DOHH2 (cell line): ENCODE results near the gene SCAMP4.

Source experiments
- H3F3A ChIP-seq: fragments of 200-600 bp; sonication (generic), shearing (Covaris generic); 2 replicates; pipeline ENCODE4 v1.6.0; 2016; ENCODE audit warnings: antibody characterized with exemption, mild to moderate bottlenecking; ENCODE audit not compliant: control insufficient read depth, insufficient read depth
- H3K27ac ChIP-seq: fragments of 200-600 bp; sonication (generic); 2 replicates; pipeline ENCODE4 v1.5.1; 2014; ENCODE audit warnings: low read depth, mild to moderate bottlenecking, low read length, moderate library complexity
- H3K27me3 ChIP-seq: fragments of 200-600 bp; sonication (generic); 2 replicates; pipeline ENCODE4 v1.6.1; 2014; ENCODE audit warnings: mild to moderate bottlenecking, low read length, mixed read lengths; ENCODE audit not compliant: control insufficient read depth
- H3K36me3 ChIP-seq: fragments of 200-600 bp; sonication (generic); 2 replicates; pipeline ENCODE4 v1.6.1; 2014; ENCODE audit warnings: mild to moderate bottlenecking, low read length, moderate library complexity, mixed read lengths; ENCODE audit not compliant: control insufficient read depth
- H3K4me1 ChIP-seq: fragments of 200-600 bp; sonication (generic); 2 replicates; pipeline ENCODE4 v1.6.1; 2014; ENCODE audit warnings: mild to moderate bottlenecking, low read length, mixed read lengths; ENCODE audit not compliant: control insufficient read depth
- H3K4me2 ChIP-seq: fragments of 200-600 bp; sonication (generic); 2 replicates; pipeline ENCODE4 v1.6.0; 2014; ENCODE audit warnings: mild to moderate bottlenecking, low read length, moderate library complexity
- H3K4me3 ChIP-seq: fragments of 200-600 bp; sonication (generic); 2 replicates; pipeline ENCODE4 v1.5.1; 2014; ENCODE audit warnings: mild to moderate bottlenecking, low read length, mixed read lengths
- H3K79me2 ChIP-seq: fragments of 200-600 bp; sonication (generic); 2 replicates; pipeline ENCODE4 v1.6.1; 2014; ENCODE audit warnings: mild to moderate bottlenecking, low read length, mixed read lengths; ENCODE audit not compliant: control insufficient read depth
- H3K9me2 ChIP-seq: fragments of 200-600 bp; sonication (generic); replicated peaks from 2 replicates; pipeline ENCODE4 v1.6.1; 2014; ENCODE audit warnings: mild to moderate bottlenecking, low read length, mixed read lengths; ENCODE audit not compliant: control insufficient read depth
- H3K9me3 ChIP-seq: fragments of 200-600 bp; sonication (generic); 2 replicates; pipeline ENCODE4 v1.6.1; 2014; ENCODE audit warnings: antibody characterized with exemption, low read length, mixed read lengths; ENCODE audit not compliant: control insufficient read depth, insufficient read depth
- H4K20me1 ChIP-seq: fragments of 200-600 bp; sonication (generic); 2 replicates; pipeline ENCODE4 v1.6.0; 2014; ENCODE audit warnings: low read depth, mild to moderate bottlenecking, antibody characterized with exemption, low read length, moderate library complexity; ENCODE audit not compliant: control insufficient read depth, insufficient read depth
- EZH2phosphoT487 ChIP-seq: fragments of 200-600 bp; sonication (generic); IDR thresholded peaks from 2 replicates; pipeline ENCODE4 v1.6.1; 2017; ENCODE audit warnings: borderline replicate concordance, mild to moderate bottlenecking, antibody characterized with exemption, low read length, moderate library complexity, mixed read lengths
- TF ChIP-seq, protein P1 (sequence below): fragments of 200-600 bp; sonication (generic); IDR thresholded peaks from one replicate; pipeline ENCODE4 v1.5.1; 2014; ENCODE audit warnings: antibody characterized with exemption, mild to moderate bottlenecking, low read depth, low read length; ENCODE audit not compliant: poor library complexity, severe bottlenecking

The SCAMP4 gene

DNA sequence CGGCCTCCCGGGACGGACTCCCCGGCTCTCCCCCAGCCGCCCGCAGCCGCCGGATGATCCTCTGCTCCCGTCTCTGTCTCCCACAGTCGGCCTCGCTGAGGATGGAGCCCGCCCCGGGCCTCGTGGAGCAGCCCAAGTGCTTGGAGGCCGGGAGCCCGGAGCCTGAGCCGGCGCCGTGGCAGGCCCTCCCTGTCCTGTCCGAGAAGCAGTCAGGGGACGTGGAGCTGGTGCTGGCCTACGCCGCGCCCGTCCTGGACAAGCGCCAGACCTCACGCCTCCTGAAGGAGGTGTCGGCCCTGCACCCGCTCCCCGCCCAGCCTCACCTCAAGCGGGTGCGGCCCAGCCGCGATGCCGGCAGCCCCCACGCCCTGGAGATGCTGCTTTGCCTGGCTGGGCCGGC is 6.8 kb downstream of the SCAMP4 start:
- H3K4me1 ChIP-seq = no peaks in the 10 kb centered on the region

GRCh38 chr19:1912760-1913505 is 7.7 kb downstream of the SCAMP4 start:
- Histone ChIP-seq H3K27ac (no peak overlapping the region), H3K9me2 (no peaks in the 10 kb centered on the region), H3K79me2 (peaks cover 63% of the 10 kb centered on the region), H3K27me3 (no peaks in the 10 kb centered on the region), H3K4me1 (no peaks in the 10 kb centered on the region), H3K4me3 (no peak overlapping the region), H3F3A (no peaks in the 10 kb centered on the region), H4K20me1 (0 out of 2 replicates have a peak, but pooled peaks cover 4% of the 10 kb centered on the region), H3K4me2 (no peak overlapping the region), H3K36me3 (peaks cover 12% of the 10 kb centered on the region), H3K9me3 (no peaks in the 10 kb centered on the region)
- TF ChIP-seq, protein P1, sequence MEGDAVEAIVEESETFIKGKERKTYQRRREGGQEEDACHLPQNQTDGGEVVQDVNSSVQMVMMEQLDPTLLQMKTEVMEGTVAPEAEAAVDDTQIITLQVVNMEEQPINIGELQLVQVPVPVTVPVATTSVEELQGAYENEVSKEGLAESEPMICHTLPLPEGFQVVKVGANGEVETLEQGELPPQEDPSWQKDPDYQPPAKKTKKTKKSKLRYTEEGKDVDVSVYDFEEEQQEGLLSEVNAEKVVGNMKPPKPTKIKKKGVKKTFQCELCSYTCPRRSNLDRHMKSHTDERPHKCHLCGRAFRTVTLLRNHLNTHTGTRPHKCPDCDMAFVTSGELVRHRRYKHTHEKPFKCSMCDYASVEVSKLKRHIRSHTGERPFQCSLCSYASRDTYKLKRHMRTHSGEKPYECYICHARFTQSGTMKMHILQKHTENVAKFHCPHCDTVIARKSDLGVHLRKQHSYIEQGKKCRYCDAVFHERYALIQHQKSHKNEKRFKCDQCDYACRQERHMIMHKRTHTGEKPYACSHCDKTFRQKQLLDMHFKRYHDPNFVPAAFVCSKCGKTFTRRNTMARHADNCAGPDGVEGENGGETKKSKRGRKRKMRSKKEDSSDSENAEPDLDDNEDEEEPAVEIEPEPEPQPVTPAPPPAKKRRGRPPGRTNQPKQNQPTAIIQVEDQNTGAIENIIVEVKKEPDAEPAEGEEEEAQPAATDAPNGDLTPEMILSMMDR = no peak
- TF ChIP-seq EZH2phosphoT487 = no peak

More for the DNA sequence above, 6.8 kb downstream of the SCAMP4 start:
- Histone ChIP-seq H3F3A (no peaks in the 10 kb centered on the region), H3K9me2 (no peaks in the 10 kb centered on the region), H3K27ac (no peak overlapping the region), H3K36me3 (peaks cover 12% of the 10 kb centered on the region), H3K4me3 (no peak overlapping the region), H3K4me2 (no peak overlapping the region), H3K79me2 (peaks cover 73% of the 10 kb centered on the region), H3K27me3 (no peaks in the 10 kb centered on the region), H4K20me1 (0 out of 2 replicates have a peak, but pooled peaks cover 4% of the 10 kb centered on the region), H3K9me3 (no peaks in the 10 kb centered on the region)
- TF ChIP-seq, protein P1 = no peak
- TF ChIP-seq EZH2phosphoT487 = no peak

DNA sequence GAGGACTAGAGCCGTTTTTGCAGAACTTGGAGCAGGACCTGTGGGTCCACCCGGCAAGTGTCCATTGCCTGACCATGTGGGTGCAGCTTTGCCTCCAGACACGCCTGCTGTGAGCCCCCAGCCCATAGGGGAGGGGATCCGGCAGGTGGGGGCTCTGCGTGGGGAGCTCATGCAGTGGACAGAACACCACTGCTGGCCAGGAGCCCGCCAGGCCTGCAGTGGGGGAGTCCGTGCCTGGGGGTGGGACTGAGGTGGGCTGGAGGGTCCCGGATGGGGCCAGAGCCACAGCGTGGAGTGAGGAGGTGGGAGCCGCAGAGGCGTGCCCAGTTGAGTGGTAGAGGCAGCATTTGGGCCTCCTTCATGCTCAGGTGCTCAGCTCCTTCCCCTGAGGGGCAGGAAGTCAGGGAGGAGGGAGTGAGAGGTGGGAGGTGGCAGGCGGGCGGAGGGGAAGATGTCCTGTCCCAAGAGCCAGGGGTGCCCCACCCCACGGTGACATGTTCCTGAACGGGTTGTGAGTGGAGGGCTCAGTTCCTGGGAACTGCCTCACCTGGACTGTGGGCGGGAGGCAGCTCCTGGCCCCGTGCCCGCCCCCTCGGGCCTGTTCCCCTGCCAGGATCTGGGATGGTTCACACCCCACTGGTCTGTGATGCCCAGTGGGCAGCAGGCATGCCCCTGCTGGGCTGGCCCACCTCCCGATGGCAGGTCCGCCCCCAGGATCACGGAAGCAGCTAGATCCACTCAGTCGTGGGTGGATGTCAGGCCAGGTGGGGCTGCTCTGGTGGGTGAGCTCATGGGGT is 8.8 kb downstream of the SCAMP4 start:
- no peaks in the 10 kb centered on the region for H3F3A ChIP-seq
- peaks cover 12% of the 10 kb centered on the region for H3K36me3 ChIP-seq
- 0 out of 2 replicates have a peak, but pooled peaks cover 4% of the 10 kb centered on the region for H4K20me1 ChIP-seq
- H3K4me1 ChIP-seq = no peaks in the 10 kb centered on the region
- no peak overlapping the region for H3K4me3 ChIP-seq
- H3K27ac ChIP-seq = no peak overlapping the region
- H3K79me2 ChIP-seq = peaks cover 53% of the 10 kb centered on the region
- no peak overlapping the region for H3K4me2 ChIP-seq
- H3K9me3 ChIP-seq = no peaks in the 10 kb centered on the region
- H3K27me3 ChIP-seq = no peaks in the 10 kb centered on the region
- no peaks in the 10 kb centered on the region for H3K9me2 ChIP-seq
- TF ChIP-seq, protein P1 = no peak
- no peak for TF ChIP-seq EZH2phosphoT487
